Muscle of leg (tissue), 11 donors: ENCODE results near the gene NBEA. TPM values are rescaled to one million over a fixed set of nuclear protein-coding genes. Genes with fewer than 3 reads are reported as not detected.
A peak's percentile ranks its signal among the peaks of the same experiment; 100 is the strongest.
"Not testable (repeated sequence)": the region's sequence is repeated elsewhere in the genome, so short reads cannot be mapped to it uniquely, and the experiment has no call there.

Experiments
- DNase-seq: peaks from one replicate; pipeline ENCODE4 v3.0.0; 2013
- H3K27ac ChIP-seq: one replicate; pipeline ENCODE4 v1.5.1; 2013; ENCODE audit warnings: mild to moderate bottlenecking, low read length, control low read depth
- H3K27me3 ChIP-seq: one replicate; pipeline ENCODE4 v1.6.1; 2013; ENCODE audit warnings: low read length; ENCODE audit not compliant: control insufficient read depth, insufficient read depth
- H3K36me3 ChIP-seq: one replicate; pipeline ENCODE4 v1.6.1; 2013; ENCODE audit warnings: low read length; ENCODE audit not compliant: control insufficient read depth, insufficient read depth
- H3K4me1 ChIP-seq: one replicate; pipeline ENCODE4 v1.6.1; 2013; ENCODE audit warnings: low read length; ENCODE audit not compliant: control insufficient read depth, insufficient read depth
- H3K4me3 ChIP-seq: one replicate; pipeline ENCODE4 v1.5.1; 2013; ENCODE audit warnings: low read length, control low read depth
- H3K9me3 ChIP-seq: replicated peaks from 2 replicates; pipeline ENCODE4 v1.6.1; 2013; ENCODE audit warnings: low read depth, low read length; ENCODE audit not compliant: control insufficient read depth
- WGBS: methylation state at CpG from one replicate; pipeline ENCODE4 v1.1.5; 2013; ENCODE audit warnings: missing lambda C conversion rate; ENCODE audit not compliant: insufficient coverage; 5-methylcytosine and 5-hydroxymethylcytosine counted together
- polyA plus RNA-seq, 8 donors: library from polyadenylated mRNA; unstranded; fragments of 120-200 nt; gene quantifications; one replicate each; pipeline versions ENCODE4 v1.2.1 to v1.2.3, GENCODE V29; 2013; ENCODE audit warnings: inconsistent platforms in 1 of 8, low replicate concordance in 1 of 8; ENCODE audit not compliant: insufficient read length in 8 of 8, insufficient read depth in 1 of 8
- total RNA-seq: library from RNA; stranded (reverse); fragments of 120-200 nt; gene quantifications from one replicate; pipeline ENCODE4 v1.2.4, GENCODE V29; 2013

NBEA gene
- total and polyA plus RNA-seq, 9 donors, result 10.1 to 19.8 (median 16.0) TPM

GRCh38 chr13:34926508-34926907, 15.6 kb upstream of the NBEA start:
- Histone ChIP-seq H3K4me1 (no peaks in the 10 kb centered on the region), H3K27me3 (no peaks in the 10 kb centered on the region), H3K4me3 (no peak overlapping the region), H3K27ac (no peak overlapping the region), H3K36me3 (no peaks in the 10 kb centered on the region), H3K9me3 (no peaks in the 10 kb centered on the region)
- DNase-seq, result peak; percentile 82
- no CpG with 5 or more reads among the region's 1 CpG for WGBS

GRCh38 chr13:34928676-34929075, 13.4 kb upstream of the NBEA start:
- not testable (repeated sequence) for H3K4me3 ChIP-seq, DNase-seq, H3K4me1 ChIP-seq, H3K9me3 ChIP-seq, H3K36me3 ChIP-seq, H3K27me3 ChIP-seq, H3K27ac ChIP-seq
- 38% methylated on average over 1 of the region's 1 CpG for WGBS

GRCh38 chr13:34931572-34931971, 10.5 kb upstream of the NBEA start:
- 80% methylated on average over 2 of the region's 6 CpGs for WGBS
- no peaks in the 10 kb centered on the region for H3K9me3 ChIP-seq
- no peak overlapping the region for H3K4me3 ChIP-seq
- DNase-seq, result no peak
- no peak overlapping the region for H3K27ac ChIP-seq
- no peaks in the 10 kb centered on the region for H3K36me3 ChIP-seq
- no peaks in the 10 kb centered on the region for H3K4me1 ChIP-seq
- no peaks in the 10 kb centered on the region for H3K27me3 ChIP-seq

- no peaks in the 10 kb centered on the region for H3K36me3 ChIP-seq
- no peak overlapping the region for H3K27ac ChIP-seq
- H3K4me3 ChIP-seq, result no peak overlapping the region
- no peaks in the 10 kb centered on the region for H3K4me1 ChIP-seq
- no peak for DNase-seq
- no peaks in the 10 kb centered on the region for H3K27me3 ChIP-seq
- no peaks in the 10 kb centered on the region for H3K9me3 ChIP-seq
Observed at GRCh38 chr13:34933349-34933748, 8.7 kb upstream of the NBEA start.

- Histone ChIP-seq H3K36me3 (no peaks in the 10 kb centered on the region), H3K4me3 (no peak overlapping the region), H3K9me3 (no peaks in the 10 kb centered on the region), H3K4me1 (no peaks in the 10 kb centered on the region), H3K27ac (no peak overlapping the region), H3K27me3 (no peaks in the 10 kb centered on the region)
- no CpG with 5 or more reads among the region's 2 CpGs for WGBS
- DNase-seq, result no peak
Observed at GRCh38 chr13:34933786-34934185, 8.3 kb upstream of the NBEA start.

GRCh38 chr13:34935841-34936240, 6.2 kb upstream of the NBEA start:
- Histone ChIP-seq H3K9me3 (no peaks in the 10 kb centered on the region), H3K4me3 (no peak overlapping the region), H3K4me1 (no peaks in the 10 kb centered on the region), H3K36me3 (no peaks in the 10 kb centered on the region), H3K27ac (no peak overlapping the region), H3K27me3 (no peaks in the 10 kb centered on the region)
- WGBS, result 57% methylated on average over 4 of the region's 5 CpGs
- DNase-seq, result no peak

GRCh38 chr13:34939771-34940170, 2.3 kb upstream of the NBEA start:
- no peak overlapping the region for H3K4me3 ChIP-seq
- no peak for DNase-seq
- no peak overlapping the region for H3K27ac ChIP-seq
- H3K36me3 ChIP-seq, result no peaks in the 10 kb centered on the region
- WGBS, result 100% methylated on average over 1 of the region's 1 CpG
- H3K4me1 ChIP-seq, result peaks cover 9% of the 10 kb centered on the region
- H3K9me3 ChIP-seq, result no peaks in the 10 kb centered on the region
- H3K27me3 ChIP-seq, result peaks cover 4% of the 10 kb centered on the region

GRCh38 chr13:34941436-34941834, 635 bp upstream of the NBEA start:
- Histone ChIP-seq H3K9me3 (no peaks in the 10 kb centered on the region), H3K4me1 (peaks cover 9% of the 10 kb centered on the region), H3K27ac (no peak overlapping the region), H3K27me3 (peaks cover 4% of the 10 kb centered on the region), H3K4me3 (peak overlapping the region; percentile 75), H3K36me3 (no peaks in the 10 kb centered on the region)
- WGBS, result no CpG with 5 or more reads among the region's 13 CpGs
- DNase-seq, result peak; percentile 14

GRCh38 chr13:34942732-34943435, 814 bp downstream of the NBEA start:
- H3K4me3 ChIP-seq, result peak overlapping the region; percentile 75
- under 1% methylated on average over 42 of the region's 62 CpGs for WGBS
- H3K27me3 ChIP-seq, result peaks cover 4% of the 10 kb centered on the region
- peak; percentile 46 for DNase-seq
- no peaks in the 10 kb centered on the region for H3K36me3 ChIP-seq
- H3K27ac ChIP-seq, result no peak overlapping the region
- H3K9me3 ChIP-seq, result no peaks in the 10 kb centered on the region
- H3K4me1 ChIP-seq, result peaks cover 9% of the 10 kb centered on the region

- no peaks in the 10 kb centered on the region for H3K36me3 ChIP-seq
- peaks cover 4% of the 10 kb centered on the region for H3K27me3 ChIP-seq
- H3K9me3 ChIP-seq, result no peaks in the 10 kb centered on the region
- 0% methylated on average over 5 of the region's 10 CpGs for WGBS
- no peak overlapping the region for H3K27ac ChIP-seq
- DNase-seq, result peak; percentile 32
- H3K4me3 ChIP-seq, result peak overlapping the region; percentile 75
- H3K4me1 ChIP-seq, result peaks cover 9% of the 10 kb centered on the region
Observed at GRCh38 chr13:34943436-34944273, 1.6 kb downstream of the NBEA start.
